HEK293 (cell line): Measurements from ENCODE around the gene LY86.

ENCODE experiments used
- CTCF ChIA-PET: fragments of 350-600 bp; formaldehyde crosslinking; extraction: SDS; loops from one replicate; lab custom pipeline; 2021; ENCODE audit warnings: antibody characterized with exemption; lab: Yijun Ruan, JAX
- POLR2A ChIA-PET: fragments of 300-600 bp; formaldehyde crosslinking; extraction: SDS; loops from one replicate; lab custom pipeline; 2020; ENCODE audit warnings: antibody characterized with exemption, inconsistent platforms; lab: Yijun Ruan, JAX
- H3K27ac ChIP-seq: fragments of 200-500 bp; sonication (Bioruptor generic); 2 replicates; pipeline ENCODE4 v1.5.1; 2014; ENCODE audit warnings: low read depth, low read length, control low read depth, inconsistent platforms; ENCODE audit errors: extremely low read depth
- H3K36me3 ChIP-seq, 2 experiments: fragments of 200-500 bp in 1 of 2; sonication (Bioruptor generic) in 1 of 2; 1 replicate in 1 of 2; 2 replicates in 1 of 2; pipeline ENCODE4 v1.5.1; 2014 to 2017; ENCODE audit warnings: inconsistent platforms in 2 of 2, low read length in 2 of 2; ENCODE audit not compliant: control insufficient read depth in 2 of 2, insufficient read depth in 1 of 2
- H3K4me1 ChIP-seq: fragments of 200-500 bp; sonication (Bioruptor generic); 2 replicates; pipeline ENCODE4 v1.5.1; 2014; ENCODE audit warnings: mild to moderate bottlenecking, low read length, inconsistent platforms; ENCODE audit not compliant: control insufficient read depth, insufficient read depth
- H3K4me3 ChIP-seq: 2 replicates; pipeline ENCODE4 v1.5.1; 2011; ENCODE audit warnings: low read depth, mild to moderate bottlenecking, control low read depth, low read length, moderate library complexity
- H3K9me3 ChIP-seq: fragments of 200-500 bp; sonication (Bioruptor generic); 2 replicates; pipeline ENCODE4 v1.5.1; 2014; ENCODE audit warnings: low read depth, low read length, inconsistent platforms; ENCODE audit not compliant: control insufficient read depth, insufficient read depth
- AEBP2 ChIP-seq: fragments of 450-650 bp; formaldehyde crosslinking; IDR thresholded peaks from 2 replicates; pipeline ENCODE4 v1.5.1; 2016; ENCODE audit warnings: missing biosample characterization, missing genetic modification characterization, borderline replicate concordance
- BCL11B ChIP-seq: fragments of 450-650 bp; formaldehyde crosslinking; IDR thresholded peaks from 2 replicates; pipeline ENCODE4 v1.5.1; 2016; ENCODE audit warnings: low read depth, missing biosample characterization, missing genetic modification characterization
- KLF16 ChIP-seq: fragments of 450-650 bp; formaldehyde crosslinking; IDR thresholded peaks from 2 replicates; pipeline ENCODE4 v1.5.1; 2017; ENCODE audit warnings: missing biosample characterization, missing genetic modification characterization
- KLF17 ChIP-seq: fragments of 450-650 bp; formaldehyde crosslinking; IDR thresholded peaks from 2 replicates; pipeline ENCODE4 v1.5.1; 2016; ENCODE audit warnings: missing biosample characterization, missing genetic modification characterization
- PRDM2 ChIP-seq: fragments of 450-650 bp; formaldehyde crosslinking; IDR thresholded peaks from 2 replicates; pipeline ENCODE4 v1.5.1; 2016; ENCODE audit warnings: missing biosample characterization, missing genetic modification characterization, borderline replicate concordance
- SCRT2 ChIP-seq: fragments of 450-650 bp; formaldehyde crosslinking; IDR thresholded peaks from 2 replicates; pipeline ENCODE4 v1.5.1; 2016; ENCODE audit warnings: missing biosample characterization, missing genetic modification characterization
- SETDB1 ChIP-seq: IDR thresholded peaks from one replicate; pipeline ENCODE4 v1.6.1; 2017; ENCODE audit warnings: mild to moderate bottlenecking, low read length, moderate library complexity, mixed read lengths; ENCODE audit not compliant: insufficient read length
- TCF7L2 ChIP-seq: IDR thresholded peaks from 2 replicates; pipeline ENCODE4 v1.6.1; 2011; ENCODE audit warnings: low read depth, mild to moderate bottlenecking, inconsistent platforms, low read length, moderate library complexity, borderline replicate concordance
- ZNF121 ChIP-seq: fragments of 450-650 bp; formaldehyde crosslinking; IDR thresholded peaks from 2 replicates; pipeline ENCODE4 v1.5.1; 2016; ENCODE audit warnings: missing biosample characterization, missing genetic modification characterization
- ZNF132 ChIP-seq: fragments of 450-650 bp; formaldehyde crosslinking; IDR thresholded peaks from 2 replicates; pipeline ENCODE4 v1.5.1; 2017; ENCODE audit warnings: missing biosample characterization, missing genetic modification characterization, borderline replicate concordance
- ZNF239 ChIP-seq: fragments of 450-650 bp; formaldehyde crosslinking; IDR thresholded peaks from 2 replicates; pipeline ENCODE4 v1.5.1; 2016; ENCODE audit warnings: missing biosample characterization, missing genetic modification characterization
- ZNF311 ChIP-seq: fragments of 450-650 bp; formaldehyde crosslinking; IDR thresholded peaks from 2 replicates; pipeline ENCODE4 v1.5.1; 2017; ENCODE audit warnings: missing biosample characterization, missing genetic modification characterization, borderline replicate concordance
- ZNF350 ChIP-seq: fragments of 450-650 bp; formaldehyde crosslinking; IDR thresholded peaks from 2 replicates; pipeline ENCODE4 v1.5.0; 2017; ENCODE audit warnings: missing biosample characterization, mild to moderate bottlenecking, missing genetic modification characterization
- ZNF394 ChIP-seq: fragments of 450-650 bp; formaldehyde crosslinking; IDR thresholded peaks from 2 replicates; pipeline ENCODE4 v1.5.1; 2016; ENCODE audit warnings: missing biosample characterization, missing genetic modification characterization, mild to moderate bottlenecking, moderate library complexity, borderline replicate concordance
- ZNF416 ChIP-seq: fragments of 450-650 bp; formaldehyde crosslinking; IDR thresholded peaks from 2 replicates; pipeline ENCODE4 v1.5.1; 2016; ENCODE audit warnings: missing biosample characterization, missing genetic modification characterization
- ZNF501 ChIP-seq: fragments of 450-650 bp; formaldehyde crosslinking; IDR thresholded peaks from 2 replicates; pipeline ENCODE4 v1.5.1; 2016; ENCODE audit warnings: missing biosample characterization, missing genetic modification characterization
- ZNF830 ChIP-seq: fragments of 450-650 bp; IDR thresholded peaks from 2 replicates; pipeline ENCODE4 v1.5.0; 2018; ENCODE audit warnings: missing biosample characterization, missing genetic modification characterization, low read depth, mild to moderate bottlenecking, moderate library complexity
- ZSCAN18 ChIP-seq: fragments of 450-650 bp; formaldehyde crosslinking; IDR thresholded peaks from 2 replicates; pipeline ENCODE4 v1.5.1; 2016; ENCODE audit warnings: missing biosample characterization, missing genetic modification characterization
- ZSCAN23 ChIP-seq: fragments of 450-650 bp; formaldehyde crosslinking; IDR thresholded peaks from 2 replicates; pipeline ENCODE4 v1.5.1; 2016; ENCODE audit warnings: missing biosample characterization, missing genetic modification characterization

The LY86 gene

GRCh38 chr6:6603317-6603716 is 14.8 kb downstream of the LY86 start:
- Histone ChIP-seq H3K4me3 (no peak overlapping the region), H3K9me3 (no peaks in the 10 kb centered on the region), H3K36me3 (no peaks in the 10 kb centered on the region), H3K4me1 (peaks cover 3% of the 10 kb centered on the region; the same call in 1 of the 2 replicates), H3K27ac (no peak overlapping the region)
- ChIA-PET CTCF (interaction anchor here (0.6 kb wide), 1 partner anchor 1469 kb away, joined by 3 read pairs; no protein-coding TSS in a partner anchor), POLR2A (no interaction called here)
- TF ChIP-seq ZNF350 (tag by site-specific recombination) (no peak), TCF7L2 (no peak), ZSCAN18 (tag by site-specific recombination) (no peak), ZSCAN23 (tag by site-specific recombination) (no peak)

- H3K4me1 ChIP-seq, result peaks cover 3% of the 10 kb centered on the region; the same call in 1 of the 2 replicates
- no peaks in the 10 kb centered on the region for H3K9me3 ChIP-seq
- POLR2A ChIA-PET, result no interaction called here
- H3K27ac ChIP-seq, result no peak overlapping the region
- no peak overlapping the region for H3K4me3 ChIP-seq
- no peak for TF ChIP-seq AEBP2
- TF ChIP-seq ZNF132 (tag by site-specific recombination), result no peak
- no peak for TF ChIP-seq KLF17
- no peak for TF ChIP-seq ZNF121 (tag by site-specific recombination)
- no peak for TF ChIP-seq SCRT2 (tag by site-specific recombination)
- H3K36me3 ChIP-seq, result no peaks in the 10 kb centered on the region
- CTCF ChIA-PET, result no interaction called here
These were observed 15.5 kb downstream of the LY86 start for GRCh38 chr6:6604015-6604414.

GRCh38 chr6:6604566-6604965 is 16.0 kb downstream of the LY86 start:
- H3K4me1 ChIP-seq, result peaks cover 3% of the 10 kb centered on the region; the same call in 1 of the 2 replicates
- H3K9me3 ChIP-seq, result no peaks in the 10 kb centered on the region
- ChIA-PET CTCF (interaction anchor here (0.7 kb wide), 1 partner anchor 46 kb away, joined by 4 read pairs; no protein-coding TSS in a partner anchor), POLR2A (interaction anchor here (0.5 kb wide), 1 partner anchor 692 kb away, joined by 3 read pairs; no protein-coding TSS in a partner anchor)
- no peak overlapping the region for H3K27ac ChIP-seq
- H3K4me3 ChIP-seq, result no peak overlapping the region
- no peaks in the 10 kb centered on the region for H3K36me3 ChIP-seq
- TF ChIP-seq ZNF311 (tag by site-specific recombination) (no peak), KLF16 (no peak), ZNF830 (tag by site-specific recombination) (no peak), ZNF394 (tag by site-specific recombination) (no peak), BCL11B (tag by site-specific recombination) (no peak), PRDM2 (tag by site-specific recombination) (no peak), ZNF239 (tag by site-specific recombination) (no peak), SETDB1 (no peak), ZNF416 (no peak), ZNF501 (tag by site-specific recombination) (no peak)
